ENCODE data around the gene LHFPL5. TPM values are rescaled to one million over a fixed set of nuclear protein-coding genes. Genes with fewer than 3 reads are reported as not detected.

Gene LHFPL5
- polyA plus RNA-seq (2013, experiment 1 of 2) = not detected
- polyA plus RNA-seq (2013, experiment 2 of 2) = not detected

DNA sequence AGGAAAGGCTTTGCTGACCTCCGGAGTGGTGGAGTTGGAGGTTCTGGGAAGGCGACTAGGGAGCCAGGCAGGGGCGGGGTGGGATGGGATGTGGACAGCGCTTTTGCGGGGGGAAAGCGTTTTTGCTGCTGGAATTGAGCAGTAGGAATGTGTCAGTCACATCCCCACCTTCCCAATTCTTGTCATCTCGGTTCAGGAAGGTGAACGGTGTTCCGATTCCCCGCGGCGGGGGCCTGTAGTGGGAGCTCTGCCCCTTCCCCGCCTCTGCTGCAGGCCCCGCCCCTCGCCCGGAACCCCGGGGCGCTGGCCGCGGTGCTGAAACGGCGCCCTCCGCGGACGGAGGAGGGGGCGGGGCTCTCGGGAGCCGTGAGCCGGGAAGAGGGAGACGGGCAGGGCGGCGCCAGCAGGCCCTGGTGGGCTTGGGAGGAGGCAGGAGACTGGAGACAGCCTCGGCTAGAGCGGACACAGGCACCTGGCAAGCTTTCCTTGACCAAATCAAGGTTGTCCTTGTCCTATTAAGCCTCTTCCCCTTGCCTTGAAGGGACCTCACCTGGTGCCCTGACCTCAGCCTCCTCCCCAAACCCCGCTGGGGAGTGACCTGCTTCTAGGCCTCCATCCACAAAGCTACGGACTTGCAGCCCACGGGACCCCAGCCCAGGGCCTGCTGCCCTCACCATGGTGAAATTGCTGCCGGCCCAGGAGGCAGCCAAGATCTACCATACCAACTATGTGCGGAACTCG lies at the start of gene LHFPL5:
Gene LHFPL5, plus strand, starts transcription at position 357 of the 741 bp plus-strand sequence. Its CDS starts 319 bp downstream, at position 676.
- no peak within 1 kb of the TSS for H3K56ac ChIP-seq (ENCODE audit: low read length)
- no peak within 1 kb of the TSS for H3K18ac ChIP-seq (ENCODE audit: low read length)
- DNase-seq = peak; percentile 75

DNA sequence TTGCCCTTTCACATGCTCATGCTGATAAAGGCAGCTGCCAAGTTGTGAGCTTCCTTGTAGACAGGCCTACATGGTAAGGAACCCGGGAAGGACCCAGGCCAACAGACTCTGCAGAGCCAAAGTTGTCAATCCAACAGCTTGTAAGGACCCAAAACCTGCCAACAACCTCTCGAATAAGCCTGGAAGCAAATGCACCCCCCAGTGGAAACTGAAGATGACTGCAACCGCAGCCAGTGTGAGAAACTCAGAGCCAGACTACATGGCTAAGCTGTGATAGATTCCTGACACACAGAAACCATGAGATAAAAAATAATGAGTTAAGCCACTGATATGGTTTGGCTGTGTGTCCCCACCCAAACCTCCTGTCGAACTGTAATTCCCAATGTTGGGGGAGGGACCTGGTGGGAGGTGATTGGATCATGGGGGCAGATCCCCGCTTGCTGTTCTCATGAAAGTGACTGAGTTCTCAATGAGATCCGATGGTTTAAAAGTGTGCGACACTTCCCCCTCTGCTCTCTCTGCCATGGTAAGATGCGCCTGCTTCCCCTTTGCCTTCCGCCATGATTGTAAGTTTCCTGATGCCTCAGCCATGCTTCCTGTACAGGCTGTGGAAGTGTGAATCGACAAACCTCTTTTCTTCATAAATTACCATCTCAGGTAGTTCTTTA lies 47.6 kb upstream of the LHFPL5 start:
- Histone ChIP-seq H3K4ac (ENCODE audit: low read depth, low read length) (no peak overlapping the region), H3K23ac (ENCODE audit: low read length) (no peak overlapping the region), H2AK5ac (ENCODE audit: low read length) (no peak overlapping the region), H4K5ac (ENCODE audit: low read length) (no peak overlapping the region), H3K79me1 (ENCODE audit: low read length) (no peaks in the 10 kb centered on the region), H3K4me1 (ENCODE audit: control insufficient read depth, low read depth, low read length) (no peaks in the 10 kb centered on the region), H4K8ac (ENCODE audit: low read depth, low read length) (no peak overlapping the region), H2BK120ac (ENCODE audit: low read depth, low read length) (no peak overlapping the region), H3K27me3 (ENCODE audit: insufficient read depth, low read length, poor library complexity) (no peaks in the 10 kb centered on the region), H3K4me2 (ENCODE audit: low read length) (no peak overlapping the region), H3K4me3 (ENCODE audit: low read length) (no peak overlapping the region), H3K56ac (ENCODE audit: low read length) (no peak overlapping the region), H2BK5ac (ENCODE audit: low read length) (no peak overlapping the region), H3K79me2 (ENCODE audit: control insufficient read depth, insufficient read depth, low read length) (no peaks in the 10 kb centered on the region), H3K36me3 (ENCODE audit: control insufficient read depth, insufficient read depth, low read length) (no peaks in the 10 kb centered on the region), H3K9ac (ENCODE audit: low read length) (no peak overlapping the region), H3K18ac (ENCODE audit: low read length) (no peak overlapping the region), H3K27ac (ENCODE audit: low read depth, low read length) (no peak overlapping the region), H2BK15ac (replicated peaks; ENCODE audit: low read depth) (no peak overlapping the region)
- peak; percentile 89 for DNase-seq
- no CpG with 5 or more reads among the region's 10 CpGs for WGBS (ENCODE audit: extremely low coverage, insufficient coverage, low lambda C conversion rate)

More for the DNA sequence above, at the start of gene LHFPL5:
- Histone ChIP-seq H3K23ac (ENCODE audit: low read length) (no peak within 1 kb of the TSS), H2BK5ac (ENCODE audit: low read length) (no peak within 1 kb of the TSS), H3K27me3 (ENCODE audit: insufficient read depth, low read length, poor library complexity) (no peaks in the 10 kb centered on the region), H2BK15ac (replicated peaks; ENCODE audit: low read depth) (no peak within 1 kb of the TSS), H3K4ac (ENCODE audit: low read depth, low read length) (no peak within 1 kb of the TSS), H2AK5ac (ENCODE audit: low read length) (no peak within 1 kb of the TSS), H3K27ac (ENCODE audit: low read depth, low read length) (no peak within 1 kb of the TSS), H3K4me2 (ENCODE audit: low read length) (peak within 1 kb of the TSS; percentile 73), H3K4me3 (ENCODE audit: low read length) (peak within 1 kb of the TSS; percentile 39), H3K4me1 (ENCODE audit: control insufficient read depth, low read depth, low read length) (no peaks in the 10 kb centered on the region), H3K36me3 (ENCODE audit: control insufficient read depth, insufficient read depth, low read length) (no peaks in the 10 kb centered on the region), H2BK120ac (ENCODE audit: low read depth, low read length) (no peak within 1 kb of the TSS), H4K8ac (ENCODE audit: low read depth, low read length) (no peak within 1 kb of the TSS), H3K9ac (ENCODE audit: low read length) (no peak within 1 kb of the TSS), H3K79me1 (ENCODE audit: low read length) (no peaks in the 10 kb centered on the region), H4K5ac (ENCODE audit: low read length) (no peak within 1 kb of the TSS), H3K79me2 (ENCODE audit: control insufficient read depth, insufficient read depth, low read length) (no peaks in the 10 kb centered on the region)
- no CpG with 5 or more reads among the region's 40 CpGs for WGBS (ENCODE audit: extremely low coverage, insufficient coverage, low lambda C conversion rate)

DNA sequence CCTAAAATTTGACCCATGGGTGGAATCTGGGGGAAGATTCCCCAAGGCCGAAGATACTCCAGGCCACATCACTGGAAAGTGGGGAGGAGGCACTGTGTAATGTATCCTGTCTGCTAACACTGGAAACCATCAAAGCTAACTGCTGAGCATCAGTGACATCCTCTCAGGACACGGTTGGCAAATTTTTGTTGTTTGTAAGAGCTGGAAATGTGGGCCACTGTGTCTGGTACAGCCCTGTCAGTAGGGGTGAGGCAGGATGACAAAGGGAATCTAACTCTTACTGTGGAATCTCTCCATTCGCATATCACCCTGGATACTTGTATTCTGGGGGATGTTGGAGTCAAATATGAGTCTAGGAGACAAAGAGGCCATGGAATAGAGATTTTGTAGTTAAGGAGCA lies 45.7 kb upstream of the LHFPL5 start:
- Histone ChIP-seq H2BK15ac (replicated peaks; ENCODE audit: low read depth) (no peak overlapping the region), H2BK5ac (ENCODE audit: low read length) (no peak overlapping the region), H3K18ac (ENCODE audit: low read length) (no peak overlapping the region), H3K36me3 (ENCODE audit: control insufficient read depth, insufficient read depth, low read length) (no peaks in the 10 kb centered on the region), H3K23ac (ENCODE audit: low read length) (no peak overlapping the region), H2BK120ac (ENCODE audit: low read depth, low read length) (no peak overlapping the region), H3K9ac (ENCODE audit: low read length) (no peak overlapping the region), H3K56ac (ENCODE audit: low read length) (no peak overlapping the region), H4K8ac (ENCODE audit: low read depth, low read length) (no peak overlapping the region), H3K27ac (ENCODE audit: low read depth, low read length) (no peak overlapping the region), H3K4me2 (ENCODE audit: low read length) (no peak overlapping the region), H4K5ac (ENCODE audit: low read length) (no peak overlapping the region), H3K79me2 (ENCODE audit: control insufficient read depth, insufficient read depth, low read length) (no peaks in the 10 kb centered on the region), H3K79me1 (ENCODE audit: low read length) (no peaks in the 10 kb centered on the region), H3K4me1 (ENCODE audit: control insufficient read depth, low read depth, low read length) (no peaks in the 10 kb centered on the region), H3K27me3 (ENCODE audit: insufficient read depth, low read length, poor library complexity) (no peaks in the 10 kb centered on the region), H3K4me3 (ENCODE audit: low read length) (no peak overlapping the region), H3K4ac (ENCODE audit: low read depth, low read length) (no peak overlapping the region), H2AK5ac (ENCODE audit: low read length) (no peak overlapping the region)
- no CpG with 5 or more reads among the region's 3 CpGs for WGBS (ENCODE audit: extremely low coverage, insufficient coverage, low lambda C conversion rate)
- no peak for DNase-seq

DNA sequence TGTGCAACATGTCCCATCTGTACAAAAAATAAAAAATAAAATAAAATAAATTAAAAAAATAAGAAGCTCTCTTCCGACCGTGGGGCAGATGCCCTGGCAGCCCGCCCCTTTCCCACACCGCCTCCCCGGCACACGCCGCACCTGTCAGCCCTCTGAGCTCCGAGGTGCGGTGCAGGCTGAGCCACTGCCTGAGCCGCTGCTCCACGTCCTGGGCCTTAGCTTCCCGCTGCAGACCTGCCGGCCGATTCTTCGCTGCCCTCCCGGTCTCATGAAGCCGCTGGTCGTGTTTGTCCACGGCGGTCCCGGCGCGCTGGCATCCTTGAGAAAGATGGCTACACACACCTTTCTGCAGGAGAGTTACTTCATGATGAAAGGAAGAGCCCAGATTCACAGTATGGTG lies 39.4 kb upstream of the LHFPL5 start:
- no peak overlapping the region for H2BK15ac ChIP-seq (replicated peaks; ENCODE audit: low read depth)
- H3K23ac ChIP-seq (ENCODE audit: low read length) = no peak overlapping the region
- no peak overlapping the region for H3K4ac ChIP-seq (ENCODE audit: low read depth, low read length)
- no peaks in the 10 kb centered on the region for H3K79me1 ChIP-seq (ENCODE audit: low read length)
- no peak overlapping the region for H2AK5ac ChIP-seq (ENCODE audit: low read length)
- H3K79me2 ChIP-seq (ENCODE audit: control insufficient read depth, insufficient read depth, low read length) = no peaks in the 10 kb centered on the region
- H4K8ac ChIP-seq (ENCODE audit: low read depth, low read length) = no peak overlapping the region
- no peak overlapping the region for H3K27ac ChIP-seq (ENCODE audit: low read depth, low read length)
- H3K36me3 ChIP-seq (ENCODE audit: control insufficient read depth, insufficient read depth, low read length) = no peaks in the 10 kb centered on the region
- no peaks in the 10 kb centered on the region for H3K4me1 ChIP-seq (ENCODE audit: control insufficient read depth, low read depth, low read length)
- DNase-seq = no peak
- no peak overlapping the region for H3K9ac ChIP-seq (ENCODE audit: low read length)
- H3K27me3 ChIP-seq (ENCODE audit: insufficient read depth, low read length, poor library complexity) = no peaks in the 10 kb centered on the region
- H3K56ac ChIP-seq (ENCODE audit: low read length) = no peak overlapping the region
- WGBS (ENCODE audit: extremely low coverage, insufficient coverage, low lambda C conversion rate) = no CpG with 5 or more reads among the region's 23 CpGs
- H4K5ac ChIP-seq (ENCODE audit: low read length) = no peak overlapping the region
- no peak overlapping the region for H2BK5ac ChIP-seq (ENCODE audit: low read length)
- no peak overlapping the region for H3K4me2 ChIP-seq (ENCODE audit: low read length)
- no peak overlapping the region for H3K18ac ChIP-seq (ENCODE audit: low read length)
- no peak overlapping the region for H3K4me3 ChIP-seq (ENCODE audit: low read length)
- no peak overlapping the region for H2BK120ac ChIP-seq (ENCODE audit: low read depth, low read length)

DNA sequence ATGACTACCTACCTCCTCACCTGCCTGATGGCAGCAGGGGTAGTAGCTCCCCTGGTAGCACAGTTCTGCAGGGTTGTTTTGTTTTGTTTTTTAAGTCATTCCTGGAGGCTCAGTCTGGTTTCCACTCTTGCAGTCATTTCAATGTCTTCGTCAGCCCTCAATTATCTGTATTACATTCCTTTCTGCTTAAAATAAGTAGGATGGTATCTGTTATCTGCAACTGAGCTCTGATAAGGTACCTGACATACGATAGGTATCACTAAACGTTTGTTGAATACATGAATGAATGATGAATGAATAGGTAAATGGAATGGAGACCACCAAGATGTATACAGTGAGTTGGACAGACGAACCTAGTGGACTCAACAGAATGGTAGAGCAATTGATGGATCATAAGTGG lies 35.9 kb upstream of the LHFPL5 start:
- no peak overlapping the region for H3K9ac ChIP-seq (ENCODE audit: low read length)
- no peaks in the 10 kb centered on the region for H3K79me1 ChIP-seq (ENCODE audit: low read length)
- H3K4me2 ChIP-seq (ENCODE audit: low read length) = no peak overlapping the region
- H3K4ac ChIP-seq (ENCODE audit: low read depth, low read length) = no peak overlapping the region
- H2BK15ac ChIP-seq (replicated peaks; ENCODE audit: low read depth) = no peak overlapping the region
- DNase-seq = no peak
- no peaks in the 10 kb centered on the region for H3K36me3 ChIP-seq (ENCODE audit: control insufficient read depth, insufficient read depth, low read length)
- no peak overlapping the region for H2AK5ac ChIP-seq (ENCODE audit: low read length)
- H4K5ac ChIP-seq (ENCODE audit: low read length) = no peak overlapping the region
- no peak overlapping the region for H3K4me3 ChIP-seq (ENCODE audit: low read length)
- H2BK120ac ChIP-seq (ENCODE audit: low read depth, low read length) = no peak overlapping the region
- no peak overlapping the region for H2BK5ac ChIP-seq (ENCODE audit: low read length)
- no peaks in the 10 kb centered on the region for H3K27me3 ChIP-seq (ENCODE audit: insufficient read depth, low read length, poor library complexity)
- H3K79me2 ChIP-seq (ENCODE audit: control insufficient read depth, insufficient read depth, low read length) = no peaks in the 10 kb centered on the region
- no peak overlapping the region for H3K56ac ChIP-seq (ENCODE audit: low read length)
- H3K27ac ChIP-seq (ENCODE audit: low read depth, low read length) = no peak overlapping the region
- no peak overlapping the region for H4K8ac ChIP-seq (ENCODE audit: low read depth, low read length)
- H3K18ac ChIP-seq (ENCODE audit: low read length) = no peak overlapping the region
- no CpG with 5 or more reads among the region's 4 CpGs for WGBS (ENCODE audit: extremely low coverage, insufficient coverage, low lambda C conversion rate)
- H3K23ac ChIP-seq (ENCODE audit: low read length) = no peak overlapping the region
- no peaks in the 10 kb centered on the region for H3K4me1 ChIP-seq (ENCODE audit: control insufficient read depth, low read depth, low read length)
